Fibroblast of villous mesenchyme (primary cell): Measurements from ENCODE around the gene SCUBE2. TPM values are rescaled to one million over a fixed set of nuclear protein-coding genes. Genes with fewer than 3 reads are reported as not detected.
A peak's percentile ranks its signal among the peaks of the same experiment; 100 is the strongest.

Experiments used
- DNase-seq: peaks from one replicate; pipeline ENCODE4 v3.0.0-alpha.2; 2010; ENCODE audit warnings: low read depth
- H3K4me3 ChIP-seq: 2 replicates; pipeline ENCODE4 v1.5.1; 2011; ENCODE audit warnings: low read depth, mild to moderate bottlenecking, low read length
- total RNA-seq: library from RNA; depleted of rRNA; stranded (reverse); fragments of >200 nt; gene quantifications from 2 replicates; pipeline ENCODE4 v1.2.3, GENCODE V29; 2012
- TF ChIP-seq, protein P1 (sequence below): IDR thresholded peaks from 2 replicates; pipeline ENCODE4 v1.5.1; 2012; ENCODE audit warnings: low read depth, mild to moderate bottlenecking, low read length; ENCODE audit not compliant: insufficient read depth

SCUBE2 gene
- total RNA-seq, 1 donor, result 1.3 TPM

- no peak for DNase-seq
- TF ChIP-seq, protein P1, sequence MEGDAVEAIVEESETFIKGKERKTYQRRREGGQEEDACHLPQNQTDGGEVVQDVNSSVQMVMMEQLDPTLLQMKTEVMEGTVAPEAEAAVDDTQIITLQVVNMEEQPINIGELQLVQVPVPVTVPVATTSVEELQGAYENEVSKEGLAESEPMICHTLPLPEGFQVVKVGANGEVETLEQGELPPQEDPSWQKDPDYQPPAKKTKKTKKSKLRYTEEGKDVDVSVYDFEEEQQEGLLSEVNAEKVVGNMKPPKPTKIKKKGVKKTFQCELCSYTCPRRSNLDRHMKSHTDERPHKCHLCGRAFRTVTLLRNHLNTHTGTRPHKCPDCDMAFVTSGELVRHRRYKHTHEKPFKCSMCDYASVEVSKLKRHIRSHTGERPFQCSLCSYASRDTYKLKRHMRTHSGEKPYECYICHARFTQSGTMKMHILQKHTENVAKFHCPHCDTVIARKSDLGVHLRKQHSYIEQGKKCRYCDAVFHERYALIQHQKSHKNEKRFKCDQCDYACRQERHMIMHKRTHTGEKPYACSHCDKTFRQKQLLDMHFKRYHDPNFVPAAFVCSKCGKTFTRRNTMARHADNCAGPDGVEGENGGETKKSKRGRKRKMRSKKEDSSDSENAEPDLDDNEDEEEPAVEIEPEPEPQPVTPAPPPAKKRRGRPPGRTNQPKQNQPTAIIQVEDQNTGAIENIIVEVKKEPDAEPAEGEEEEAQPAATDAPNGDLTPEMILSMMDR, result no peak
- H3K4me3 ChIP-seq, result no peak overlapping the region
Measured at GRCh38 chr11:9125185-9125886, 33.9 kb upstream of the SCUBE2 start.

GRCh38 chr11:9123595-9124304, 32.4 kb upstream of the SCUBE2 start:
- TF ChIP-seq, protein P1, result no peak
- H3K4me3 ChIP-seq, result no peak overlapping the region
- no peak for DNase-seq

DNA sequence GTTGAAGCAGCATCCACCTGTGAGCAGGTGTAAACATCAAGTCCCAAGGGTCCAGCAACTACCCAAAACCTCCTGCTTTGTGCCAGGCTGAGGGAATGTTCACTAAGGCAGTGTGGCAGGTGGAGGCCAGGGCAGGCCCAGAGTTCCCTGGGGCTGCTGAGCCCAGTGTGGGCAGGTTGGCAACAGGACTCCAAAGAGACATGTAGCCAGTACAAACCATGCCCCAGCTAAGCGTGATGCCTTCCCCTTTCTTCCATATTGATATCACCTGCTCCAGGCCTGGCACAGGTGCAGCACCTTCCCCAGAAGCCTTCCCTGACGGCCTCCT, 30.0 kb upstream of the SCUBE2 start:
- TF ChIP-seq, protein P1, result no peak
- H3K4me3 ChIP-seq, result no peak overlapping the region
- no peak for DNase-seq

DNA sequence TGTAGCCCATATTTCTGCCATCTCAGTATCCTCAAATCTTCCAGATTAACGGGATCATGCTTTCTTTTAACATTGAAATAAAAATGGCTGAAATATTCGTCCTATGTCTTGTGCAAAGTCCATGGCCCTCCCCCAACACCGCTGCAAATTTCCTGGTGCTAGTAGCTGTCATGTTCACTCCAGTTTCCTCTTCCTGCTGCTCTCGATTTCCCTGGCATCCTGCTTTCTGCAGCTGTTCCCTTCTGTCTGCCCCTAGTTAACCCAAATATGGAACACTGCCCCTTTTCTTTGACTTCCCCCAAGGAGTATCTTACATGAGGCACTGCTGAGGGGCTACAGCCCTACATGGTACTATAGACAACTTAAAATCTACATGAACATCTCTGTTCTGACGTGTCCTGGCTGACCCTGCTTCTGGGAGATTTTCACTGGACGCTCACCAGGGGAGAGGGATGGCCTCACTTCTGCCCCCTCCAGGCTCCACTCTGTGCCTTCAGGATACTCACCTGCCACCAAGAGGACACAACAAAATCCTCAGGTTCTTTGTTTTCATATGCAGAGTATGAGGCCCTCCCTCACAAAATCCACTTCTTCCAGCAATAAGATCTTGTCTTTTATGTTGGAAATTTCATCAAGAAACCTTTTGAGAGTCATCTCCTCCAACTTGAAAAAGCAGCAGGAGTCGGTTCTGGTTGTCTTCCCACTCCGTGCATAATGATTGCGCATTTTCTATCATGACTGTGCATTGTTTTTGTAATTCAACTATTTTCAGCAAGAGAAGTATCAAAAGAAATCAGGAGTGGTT, 29.5 kb upstream of the SCUBE2 start:
- no peak overlapping the region for H3K4me3 ChIP-seq
- TF ChIP-seq, protein P1, result peak; percentile 53
- DNase-seq, result no peak

DNA sequence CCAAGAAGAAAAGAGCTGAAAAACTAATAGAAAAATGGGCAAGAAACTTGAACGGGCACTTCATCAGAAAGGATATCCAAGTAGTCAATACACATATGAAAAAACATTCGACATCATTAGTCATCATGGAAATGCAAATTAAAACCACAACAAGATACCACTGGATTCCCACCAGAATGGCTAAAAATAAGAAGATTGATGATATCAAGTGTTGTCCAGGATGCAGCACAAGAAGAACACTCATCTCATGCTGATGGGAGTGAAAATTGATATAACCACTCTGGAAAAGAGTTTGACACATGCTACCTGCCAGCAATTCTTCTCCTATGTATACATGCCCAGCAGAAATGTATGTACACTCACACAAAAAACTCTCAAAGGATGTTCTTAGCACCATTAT, 26.9 kb upstream of the SCUBE2 start:
- no peak overlapping the region for H3K4me3 ChIP-seq
- DNase-seq, result no peak
- TF ChIP-seq, protein P1, result no peak

- H3K4me3 ChIP-seq, result no peak overlapping the region
- no peak for DNase-seq
- TF ChIP-seq, protein P1, result no peak
Measured at GRCh38 chr11:9112075-9112474, 20.7 kb upstream of the SCUBE2 start.
